ENCODE results near the gene MMD2.

DNA sequence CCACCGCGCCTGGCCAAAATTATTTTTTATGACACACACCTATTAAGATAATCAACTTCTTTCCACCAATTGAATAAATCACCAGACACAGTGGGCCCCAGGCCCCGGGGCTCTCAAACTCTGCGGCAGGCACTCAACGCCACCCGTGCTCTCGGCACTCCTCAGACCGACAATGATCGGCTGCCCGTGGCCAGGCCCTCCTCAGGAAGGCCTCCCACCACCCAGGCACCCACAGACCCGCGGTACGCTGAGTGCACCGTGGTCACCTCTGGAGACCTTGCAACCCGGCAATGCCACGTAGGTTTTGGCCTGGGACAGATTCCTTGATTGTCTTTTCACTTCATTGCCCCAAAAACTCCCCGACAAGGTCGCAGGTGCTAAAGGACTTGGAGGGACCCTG is 82.4 kb downstream of the MMD2 start:
- TF ChIP-seq EZH2 (IDR thresholded peaks at IDR 0.05; ENCODE audit: insufficient read depth, poor library complexity, severe bottlenecking) (no peak), EZH2phosphoT487 (IDR thresholded peaks at IDR 0.05; ENCODE audit: insufficient read depth, low read depth) (no peak)

All from GM23248 (cell line).